Activated T-helper 17 cell treated with anti-CD3 and anti-CD28 coated beads, Interleukin-2, amount 50 U/mL, for 72 hours (primary cell): ENCODE results near the gene GOLGA6B. TPM values are rescaled to one million over a fixed set of nuclear protein-coding genes. Genes with fewer than 3 reads are reported as not detected.
A peak's percentile ranks its signal among the peaks of the same experiment; 100 is the strongest.
"Not testable (repeated sequence)": the region's sequence is repeated elsewhere in the genome, so short reads cannot be mapped to it uniquely, and the experiment has no call there.

Experiments
- ATAC-seq: fragments of 150-1000 bp; cut with Tn5 transposase; replicated peaks from 2 replicates; pipeline ENCODE4 v1.10.0; 2021; ENCODE audit warnings: mild to moderate bottlenecking, moderate library complexity
- H3K27ac Mint-ChIP-seq: one replicate; pipeline ENCODE4 v1.8.0; 2022; ENCODE audit warnings: mixed read lengths
- H3K27me3 Mint-ChIP-seq: one replicate; pipeline ENCODE4 v1.8.0; 2022; ENCODE audit warnings: mixed read lengths
- H3K36me3 Mint-ChIP-seq: one replicate; pipeline ENCODE4 v1.8.0; 2022; ENCODE audit warnings: low read depth, mild to moderate bottlenecking, mixed read lengths
- H3K4me1 Mint-ChIP-seq: one replicate; pipeline ENCODE4 v1.8.0; 2022; ENCODE audit warnings: mixed read lengths
- H3K4me3 Mint-ChIP-seq: one replicate; pipeline ENCODE4 v1.8.0; 2022; ENCODE audit warnings: mild to moderate bottlenecking, mixed read lengths
- H3K9me3 Mint-ChIP-seq: one replicate; pipeline ENCODE4 v1.8.0; 2022; ENCODE audit warnings: mixed read lengths
- total RNA-seq, 2 donors: library from RNA; stranded (reverse); gene quantifications; one replicate each; pipeline ENCODE4 v1.2.3, GENCODE V29; 2022

GOLGA6B gene
- total RNA-seq, 2 donors from 2014 or later: 0.13 TPM; not detected in 1

GRCh38 chr15:72685301-72685924 lies 30.9 kb downstream of the GOLGA6B start:
- H3K9me3 Mint-ChIP-seq: no peaks in the 10 kb centered on the region
- H3K27ac Mint-ChIP-seq: peak overlapping the region; percentile 99
- H3K4me1 Mint-ChIP-seq: peaks cover 8% of the 10 kb centered on the region
- peak overlapping the region; percentile 100 for H3K4me3 Mint-ChIP-seq
- no peaks in the 10 kb centered on the region for H3K27me3 Mint-ChIP-seq
- H3K36me3 Mint-ChIP-seq: no peaks in the 10 kb centered on the region
- ATAC-seq: no peak

- Mint-ChIP-seq H3K27ac (peak within 1 kb of the TSS; percentile 99), H3K9me3 (no peaks in the 10 kb centered on the region), H3K4me1 (peaks cover 8% of the 10 kb centered on the region), H3K4me3 (peak within 1 kb of the TSS; percentile 100), H3K36me3 (no peaks in the 10 kb centered on the region), H3K27me3 (no peaks in the 10 kb centered on the region)
- ATAC-seq: peak; percentile 99
These were observed 31.7 kb downstream of the GOLGA6B start, which contains the start of the genes BBS4 and HIGD2B for GRCh38 chr15:72685925-72686794. Gene BBS4, plus strand, starts transcription at chr15:72686207. Its CDS starts 21 bp downstream, at chr15:72686228. Gene HIGD2B, minus strand, starts transcription at chr15:72686182. Its CDS starts 9,808 bp downstream, at chr15:72676374.

- Mint-ChIP-seq H3K27ac (no peak overlapping the region), H3K4me3 (no peak overlapping the region), H3K4me1 (peaks cover 12% of the 10 kb centered on the region), H3K27me3 (no peaks in the 10 kb centered on the region), H3K9me3 (no peaks in the 10 kb centered on the region), H3K36me3 (no peaks in the 10 kb centered on the region)
- no peak for ATAC-seq
These were observed 34.2 kb downstream of the GOLGA6B start for GRCh38 chr15:72688697-72689096.

- no peak overlapping the region for H3K27ac Mint-ChIP-seq
- H3K36me3 Mint-ChIP-seq: no peaks in the 10 kb centered on the region
- H3K4me1 Mint-ChIP-seq: peaks cover 8% of the 10 kb centered on the region
- no peak for ATAC-seq
- H3K4me3 Mint-ChIP-seq: no peak overlapping the region
- no peaks in the 10 kb centered on the region for H3K9me3 Mint-ChIP-seq
- H3K27me3 Mint-ChIP-seq: no peaks in the 10 kb centered on the region
These were observed 36.4 kb downstream of the GOLGA6B start for GRCh38 chr15:72690938-72691337.

- H3K4me1 Mint-ChIP-seq: no peaks in the 10 kb centered on the region
These were observed 44.4 kb downstream of the GOLGA6B start for GRCh38 chr15:72698938-72699337.

GRCh38 chr15:72700076-72700475 lies 45.6 kb downstream of the GOLGA6B start:
- Mint-ChIP-seq H3K4me3 (no peak overlapping the region), H3K27ac (no peak overlapping the region), H3K36me3 (no peaks in the 10 kb centered on the region), H3K4me1 (no peaks in the 10 kb centered on the region), H3K27me3 (no peaks in the 10 kb centered on the region), H3K9me3 (no peaks in the 10 kb centered on the region)
- no peak for ATAC-seq

More at GRCh38 chr15:72698938-72699337, 44.4 kb downstream of the GOLGA6B start:
- H3K27me3 Mint-ChIP-seq: no peaks in the 10 kb centered on the region
- no peak overlapping the region for H3K4me3 Mint-ChIP-seq
- no peaks in the 10 kb centered on the region for H3K9me3 Mint-ChIP-seq
- H3K27ac Mint-ChIP-seq: no peak overlapping the region
- no peaks in the 10 kb centered on the region for H3K36me3 Mint-ChIP-seq
- ATAC-seq: no peak

GRCh38 chr15:72706266-72706665 lies 51.8 kb downstream of the GOLGA6B start:
- H3K4me1 Mint-ChIP-seq: peaks cover 5% of the 10 kb centered on the region
- no peak for ATAC-seq
- no peak overlapping the region for H3K27ac Mint-ChIP-seq
- H3K36me3 Mint-ChIP-seq: peaks cover 20% of the 10 kb centered on the region
- H3K9me3 Mint-ChIP-seq: no peaks in the 10 kb centered on the region
- H3K27me3 Mint-ChIP-seq: no peaks in the 10 kb centered on the region
- no peak overlapping the region for H3K4me3 Mint-ChIP-seq

- H3K36me3 Mint-ChIP-seq: peaks cover 34% of the 10 kb centered on the region
- not testable (repeated sequence) for H3K4me1 Mint-ChIP-seq, H3K27me3 Mint-ChIP-seq, ATAC-seq, H3K4me3 Mint-ChIP-seq, H3K27ac Mint-ChIP-seq, H3K9me3 Mint-ChIP-seq
These were observed 54.2 kb downstream of the GOLGA6B start for GRCh38 chr15:72708551-72709303.

Other genes starting within 250 kb of the GOLGA6B start
- gene ARIH1, start 180.4 kb upstream of the GOLGA6B start, total RNA-seq: 100 to 1,000 TPM; 140 TPM
- gene HIGD2B, start 31.5 kb downstream of the GOLGA6B start, total RNA-seq: under 1 TPM; 0.22 to 0.32 TPM
- gene BBS4, start 31.5 kb downstream of the GOLGA6B start, total RNA-seq: 10 to 100 TPM; 13.5 to 17.0 TPM
- gene ADPGK, start 129.1 kb downstream of the GOLGA6B start, total RNA-seq: 100 to 1,000 TPM in 1 of 2 donors, 10 to 100 TPM in 1; 91.4 to 112 TPM